Measurements from ENCODE around the gene WDFY4.

WDFY4 gene

GRCh38 chr10:48693206-48693605 is 8.5 kb downstream of the WDFY4 start:
- no peak for DNase-seq

DNA sequence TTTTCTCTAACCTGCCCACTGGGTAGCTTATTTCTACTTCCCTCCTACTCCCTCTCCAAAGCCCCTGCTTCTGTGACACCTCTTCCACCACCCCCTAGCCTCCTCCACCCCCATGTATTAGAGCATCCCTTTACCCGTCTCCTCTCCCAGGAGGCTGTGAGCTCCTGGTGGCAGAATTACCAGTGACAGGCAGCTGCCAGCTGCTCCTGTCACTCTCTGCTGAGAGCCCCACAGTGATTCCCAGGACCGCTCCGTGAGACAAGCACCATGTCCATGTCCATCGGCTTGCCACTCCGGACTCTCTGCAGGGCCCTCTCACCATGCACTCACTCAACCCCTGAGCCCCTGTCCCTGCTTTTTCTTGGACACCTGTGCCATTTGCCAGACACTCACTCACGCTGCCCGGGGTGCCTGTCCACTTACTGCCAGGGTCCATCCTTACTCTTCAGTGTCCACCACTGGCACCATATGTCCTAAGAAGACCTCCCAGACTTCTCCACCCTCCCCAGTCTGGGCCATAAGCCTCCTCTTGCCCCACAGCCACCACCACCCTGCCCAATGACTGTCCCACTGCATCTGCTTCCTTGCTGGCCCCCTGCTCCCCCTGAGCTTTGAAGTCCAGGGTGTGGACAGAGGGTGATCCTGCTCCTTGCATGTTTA is 9.8 kb downstream of the WDFY4 start:
- no peak for DNase-seq

DNA sequence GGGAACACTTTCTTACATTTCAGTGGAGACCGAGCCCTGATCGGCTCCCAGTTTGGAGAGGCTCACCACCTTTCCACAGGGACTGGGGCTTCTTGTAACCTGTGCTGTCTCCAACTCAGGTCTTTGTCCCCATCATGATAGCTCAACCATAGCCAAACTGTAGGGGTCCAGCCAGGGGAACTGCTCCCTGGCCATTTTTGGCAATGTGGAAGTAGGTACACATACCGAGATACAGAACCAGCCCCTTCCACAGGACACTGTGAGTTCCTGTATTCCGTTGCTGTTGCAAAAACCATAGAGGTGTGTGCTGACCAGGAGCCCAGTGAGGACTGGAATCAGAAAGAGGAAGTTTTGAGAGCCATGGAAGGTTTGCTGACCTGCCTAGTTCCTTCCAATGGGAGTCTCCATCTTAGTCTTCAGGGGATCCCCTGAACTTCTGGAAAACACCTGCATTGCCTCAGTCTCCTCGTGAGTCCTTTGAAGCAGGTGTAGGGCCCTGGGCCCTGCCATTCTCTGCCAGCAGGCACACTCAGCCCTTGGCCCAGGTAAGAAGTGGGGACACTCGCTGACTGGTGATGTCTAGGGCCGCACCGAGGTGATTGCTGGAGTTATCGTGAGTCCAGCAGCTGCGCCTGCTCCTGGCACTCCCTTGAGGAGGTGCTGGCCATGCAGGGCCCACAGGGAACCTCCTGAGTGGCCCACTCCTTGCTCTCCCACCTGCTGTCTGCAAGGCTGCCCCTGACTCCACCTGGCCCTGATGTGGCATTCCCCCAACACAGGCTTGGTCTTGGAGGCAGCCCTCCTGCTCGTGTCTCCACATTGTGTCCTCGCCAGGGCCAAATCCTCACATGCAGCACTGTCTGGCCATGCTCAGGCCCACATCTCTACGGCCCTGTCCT is 11.2 kb downstream of the WDFY4 start:
- DNase-seq = no peak

GRCh38 chr10:48696535-48696873 is 11.8 kb downstream of the WDFY4 start:
- DNase-seq = no peak

DNA sequence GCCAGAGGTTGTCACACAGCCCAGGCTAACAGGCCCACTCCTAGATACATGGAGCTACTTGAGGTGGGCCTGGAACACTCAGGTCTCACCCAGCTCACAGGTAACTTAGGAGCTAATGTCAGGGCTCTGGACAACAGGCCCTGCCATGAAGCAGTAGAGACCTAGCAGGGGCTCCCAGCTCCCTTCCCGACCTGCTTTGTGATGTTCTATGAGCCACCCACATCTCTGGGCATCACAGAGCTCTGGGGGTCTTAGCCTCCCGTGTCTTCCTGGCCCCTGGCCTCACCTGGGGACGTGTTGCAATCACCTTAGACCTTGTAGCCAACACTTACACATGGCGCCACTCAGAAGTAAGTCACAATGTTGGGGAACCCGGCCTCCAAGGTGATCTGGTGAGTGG is 12.4 kb downstream of the WDFY4 start:
- DNase-seq = no peak

DNA sequence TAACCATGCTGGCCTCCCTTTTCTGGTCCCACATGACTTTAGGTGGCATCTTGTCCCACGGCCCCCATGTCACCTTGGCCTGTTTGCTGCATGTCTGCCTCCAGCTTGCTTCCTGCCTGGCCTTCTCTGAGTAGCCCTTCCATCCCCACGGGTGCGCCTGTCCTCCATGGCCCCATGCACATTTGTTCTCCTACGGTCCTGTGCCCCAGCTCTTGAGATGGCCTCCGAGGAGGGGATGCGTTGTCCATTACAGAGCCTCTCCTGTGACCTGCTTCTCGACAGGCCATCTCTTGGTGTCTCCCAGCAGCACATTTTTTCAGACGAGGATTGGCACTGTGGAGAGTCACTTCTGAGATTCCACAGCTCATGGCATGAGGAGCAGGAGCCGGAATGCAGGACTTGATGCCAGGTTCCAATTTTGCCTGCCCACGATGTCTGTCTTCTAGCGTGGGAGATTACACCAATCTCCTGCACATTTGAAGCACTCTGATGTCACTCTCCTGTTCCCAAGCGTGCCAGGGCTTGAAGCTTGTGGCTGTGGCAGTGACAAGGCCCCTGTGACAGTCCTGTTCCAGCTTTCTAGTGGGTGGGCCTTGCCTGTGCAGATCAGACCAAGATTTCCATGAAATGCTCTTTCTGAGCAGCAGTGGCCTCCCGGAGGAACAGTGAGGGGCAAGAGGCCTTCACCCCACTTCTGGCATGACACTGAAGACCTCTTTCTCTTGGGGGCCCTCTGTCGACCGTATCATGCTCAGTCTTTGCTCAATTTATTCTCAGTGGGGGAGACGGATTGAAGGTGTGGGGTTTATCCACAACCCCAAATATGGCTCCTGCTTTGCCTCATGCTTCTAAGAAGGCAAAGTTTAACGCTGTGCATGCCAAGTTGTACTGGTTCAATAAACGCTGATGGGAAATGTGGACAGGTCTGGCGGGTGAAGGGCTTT is 13.4 kb downstream of the WDFY4 start:
- DNase-seq = no peak

GRCh38 chr10:48699011-48699627 is 14.4 kb downstream of the WDFY4 start:
- no peak for DNase-seq

- DNase-seq = peak; percentile 18
These were observed 15.4 kb downstream of the WDFY4 start for GRCh38 chr10:48700071-48700470.

- DNase-seq = no peak
These were observed 15.8 kb downstream of the WDFY4 start for GRCh38 chr10:48700493-48700892.

DNA sequence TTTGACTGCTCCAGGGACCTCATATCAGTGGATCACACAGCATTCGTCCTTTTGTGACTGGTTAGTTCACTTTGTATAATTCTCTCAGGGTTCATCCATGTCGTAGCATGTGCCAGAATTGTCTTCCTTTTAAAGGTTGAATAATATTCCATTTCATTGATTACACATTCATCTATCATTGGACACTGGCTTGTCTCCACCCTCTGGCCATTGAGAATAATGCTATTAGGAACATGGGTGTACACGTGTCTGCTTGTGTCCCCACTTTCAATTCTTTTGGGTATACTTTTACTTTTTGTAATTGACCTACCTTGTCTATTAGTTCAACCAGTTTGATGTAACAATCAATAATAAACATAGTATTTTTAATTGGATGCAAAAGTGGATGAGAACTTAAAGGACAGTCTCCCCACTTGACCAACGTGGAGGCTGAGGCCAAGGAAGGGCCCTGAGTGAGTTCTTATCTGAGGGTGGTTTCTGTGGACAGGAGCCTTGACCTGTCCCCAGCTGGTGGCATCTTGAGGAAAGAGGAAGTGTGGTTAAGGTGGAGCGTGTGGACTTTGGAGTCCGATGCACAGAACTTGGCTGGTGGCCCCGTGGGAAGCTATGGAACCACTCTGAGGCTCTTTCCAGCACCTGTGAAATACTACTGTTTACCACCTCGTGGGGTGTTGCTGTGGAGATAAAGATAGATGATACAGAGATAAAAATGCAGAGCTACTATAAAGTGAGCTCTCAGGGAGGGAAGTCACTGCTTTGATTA is 16.6 kb downstream of the WDFY4 start:
- DNase-seq = no peak

- no peak for DNase-seq
These were observed 17.3 kb downstream of the WDFY4 start for GRCh38 chr10:48701941-48702340.

DNA sequence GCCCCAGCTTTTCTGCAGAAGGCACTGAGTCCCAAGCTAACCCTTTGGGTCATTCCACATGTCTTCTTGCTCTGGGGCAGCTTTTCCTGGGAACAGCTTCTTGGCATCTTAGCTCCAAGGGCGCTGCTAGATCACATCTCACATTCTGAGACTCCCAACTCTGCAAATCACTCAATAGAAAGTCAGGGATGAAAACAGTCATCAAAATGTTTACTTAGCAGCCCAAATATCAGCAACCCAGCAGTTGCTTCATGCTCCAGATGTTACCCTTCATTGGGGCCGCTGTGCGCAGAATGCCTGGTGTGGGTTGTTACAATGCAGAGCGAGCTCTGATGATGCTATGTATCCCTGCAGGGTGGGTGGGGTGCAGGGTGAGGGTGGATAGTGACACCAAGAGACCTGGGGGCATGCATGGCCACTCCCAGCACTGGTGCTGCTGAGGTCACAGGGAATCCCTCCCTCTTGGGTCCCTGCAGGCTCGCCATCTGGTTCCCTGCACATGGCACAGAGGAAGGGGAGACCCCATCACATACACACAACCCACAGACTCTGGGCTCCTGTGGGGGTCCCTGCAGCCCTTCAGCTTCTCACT is 19.0 kb downstream of the WDFY4 start:
- DNase-seq = no peak

DNA sequence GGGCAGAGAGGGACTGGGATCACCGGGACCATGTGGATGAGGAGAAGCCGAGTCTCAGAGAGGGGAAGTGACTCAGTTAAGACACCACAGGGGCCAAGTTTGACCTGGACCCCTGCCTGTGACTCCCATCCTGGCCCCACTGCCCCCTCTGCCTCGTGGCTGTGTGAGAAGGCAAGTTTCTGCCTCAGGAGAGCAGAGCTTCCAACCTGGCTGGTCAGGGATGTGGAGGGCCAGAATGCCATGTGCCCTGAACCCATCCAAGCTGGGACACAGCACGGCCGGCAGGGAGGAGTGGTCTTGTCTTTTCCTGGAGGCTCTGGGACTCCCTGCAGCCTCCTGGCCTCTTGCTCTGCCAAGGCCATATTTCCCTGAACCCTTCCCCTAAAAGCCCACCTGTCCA is 19.5 kb downstream of the WDFY4 start:
- no peak for DNase-seq

GRCh38 chr10:48705401-48705938 is 20.8 kb downstream of the WDFY4 start:
- DNase-seq = peak; percentile 79

GRCh38 chr10:48707472-48707871 is 22.8 kb downstream of the WDFY4 start:
- DNase-seq = no peak

DNA sequence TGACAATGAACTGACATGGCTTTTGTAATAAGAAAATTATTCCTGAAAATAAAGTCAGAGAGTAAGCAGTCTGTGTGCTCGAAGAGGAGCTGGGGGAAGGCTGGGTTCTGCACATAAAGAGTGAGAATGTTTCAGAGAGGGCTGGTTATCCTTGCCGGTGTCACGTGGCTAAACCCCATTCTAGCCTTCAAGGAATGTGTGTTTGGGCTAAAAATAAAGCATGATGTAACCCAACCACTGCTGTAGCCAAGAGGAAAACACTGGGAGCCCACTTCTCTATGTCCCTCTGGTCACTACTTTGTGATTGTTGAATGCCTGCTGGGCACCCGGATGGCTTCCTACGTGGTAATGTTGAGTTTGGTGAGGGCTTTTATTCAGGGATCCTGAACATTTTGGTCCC is 23.5 kb downstream of the WDFY4 start:
- no peak for DNase-seq

- no peak for DNase-seq
These were observed 26.1 kb downstream of the WDFY4 start for GRCh38 chr10:48710647-48711275.

GRCh38 chr10:48711830-48712229 is 27.2 kb downstream of the WDFY4 start:
- DNase-seq = no peak

DNA sequence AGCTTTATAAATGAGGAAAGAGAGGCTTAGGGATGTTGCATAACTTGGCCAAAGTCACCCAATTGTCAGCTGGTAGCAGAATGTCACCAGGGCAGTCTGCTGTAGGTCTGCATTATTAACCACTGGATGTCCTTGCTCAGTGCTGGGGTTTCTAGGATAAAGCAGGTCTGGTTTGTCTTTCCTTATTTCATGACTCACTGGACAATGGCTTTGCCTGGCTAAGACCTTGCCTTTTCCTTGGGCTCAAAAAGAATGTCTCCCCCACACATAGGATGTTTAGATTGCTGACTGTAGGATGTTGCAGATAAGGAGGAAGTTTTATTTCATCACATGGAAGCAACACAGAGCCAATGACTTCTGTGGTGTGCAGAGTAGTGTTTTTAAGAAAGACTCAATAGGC is 29.4 kb downstream of the WDFY4 start:
- no peak for DNase-seq

DNA sequence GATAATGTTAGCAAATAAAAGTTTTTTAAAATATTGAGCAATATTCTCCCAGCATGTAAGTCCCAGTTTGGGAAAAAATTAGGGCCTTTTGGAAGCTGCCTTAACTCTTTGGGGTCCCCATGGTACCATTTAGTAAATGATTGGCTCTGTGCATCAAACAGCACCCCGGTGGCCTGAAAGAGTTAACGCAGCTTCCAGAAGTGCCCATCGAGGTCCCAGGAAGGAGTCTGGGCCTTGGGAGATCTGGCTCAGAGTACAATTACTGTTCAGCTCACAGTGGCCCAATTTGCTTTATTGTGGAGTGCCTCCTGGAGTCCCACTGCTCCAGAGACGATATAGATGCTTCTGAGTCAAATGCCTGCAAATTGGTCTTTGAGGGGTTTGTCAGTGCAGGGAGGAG is 31.7 kb downstream of the WDFY4 start:
- DNase-seq = no peak

DNA sequence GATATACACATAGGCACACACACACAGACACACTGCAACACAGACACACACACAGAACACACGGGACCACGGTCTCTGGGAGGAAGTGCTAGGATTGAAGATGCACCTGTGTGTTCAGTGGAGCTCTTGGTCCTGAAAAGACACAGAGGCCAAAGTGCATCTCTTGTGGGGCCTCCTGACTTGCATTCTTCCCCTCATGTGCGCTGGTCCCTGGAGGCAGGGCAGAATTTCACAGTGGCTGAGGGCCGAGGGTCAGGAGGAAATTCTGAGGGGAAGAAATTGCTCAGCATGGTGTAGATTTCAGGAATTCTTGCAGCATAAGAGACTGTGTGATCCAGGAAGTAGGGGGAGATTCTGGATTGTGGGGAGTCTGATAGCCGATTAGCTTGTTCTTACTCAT is 35.9 kb downstream of the WDFY4 start:
- DNase-seq = no peak

Data from NCI-H748 treated with DMSO at 0.1 percent for 48 hours (cell line).